Chondrocyte (in vitro differentiated cells): ENCODE measurements around the gene ARHGAP19. TPM values are rescaled to one million over a fixed set of nuclear protein-coding genes. Genes with fewer than 3 reads are reported as not detected.
"Not testable (repeated sequence)": the region's sequence is repeated elsewhere in the genome, so short reads cannot be mapped to it uniquely, and the experiment has no call there.

Source experiments
- DNase-seq: peaks from one replicate; pipeline ENCODE4 v3.0.0; 2021; ENCODE audit warnings: mixed read lengths, low spot score
- H3K27ac Mint-ChIP-seq: one replicate; pipeline ENCODE4 v1.8.0; 2021; ENCODE audit warnings: mild to moderate bottlenecking, moderate library complexity, mixed read lengths; ENCODE audit not compliant: unreplicated experiment
- H3K27me3 Mint-ChIP-seq: 2 replicates; pipeline ENCODE4 v1.8.0; 2021; ENCODE audit warnings: low read depth, mixed read lengths
- H3K36me3 Mint-ChIP-seq: 2 replicates; pipeline ENCODE4 v1.8.0; 2021; ENCODE audit warnings: low read depth, mixed read lengths
- H3K4me1 Mint-ChIP-seq: 2 replicates; pipeline ENCODE4 v1.8.0; 2021; ENCODE audit warnings: low read depth, mild to moderate bottlenecking, mixed read lengths
- H3K4me3 Mint-ChIP-seq: one replicate; pipeline ENCODE4 v1.8.0; 2021; ENCODE audit warnings: mild to moderate bottlenecking, moderate library complexity, mixed read lengths; ENCODE audit not compliant: unreplicated experiment
- H3K9me3 Mint-ChIP-seq: 2 replicates; pipeline ENCODE4 v1.8.0; 2021; ENCODE audit warnings: low read depth, mixed read lengths
- total RNA-seq: library from RNA; stranded (reverse); gene quantifications from 3 replicates; pipeline ENCODE4 v1.2.1, GENCODE V29; 2021
- TF ChIP-seq, protein P1 (sequence below): fragments of 200-600 bp; sonication (generic); IDR thresholded peaks from 2 replicates; pipeline ENCODE4 v1.5.0; 2021; ENCODE audit warnings: antibody characterized with exemption, mild to moderate bottlenecking, moderate library complexity

ARHGAP19 gene
- total RNA-seq, 1 donor from 2014 or later: 2.6 TPM

DNA sequence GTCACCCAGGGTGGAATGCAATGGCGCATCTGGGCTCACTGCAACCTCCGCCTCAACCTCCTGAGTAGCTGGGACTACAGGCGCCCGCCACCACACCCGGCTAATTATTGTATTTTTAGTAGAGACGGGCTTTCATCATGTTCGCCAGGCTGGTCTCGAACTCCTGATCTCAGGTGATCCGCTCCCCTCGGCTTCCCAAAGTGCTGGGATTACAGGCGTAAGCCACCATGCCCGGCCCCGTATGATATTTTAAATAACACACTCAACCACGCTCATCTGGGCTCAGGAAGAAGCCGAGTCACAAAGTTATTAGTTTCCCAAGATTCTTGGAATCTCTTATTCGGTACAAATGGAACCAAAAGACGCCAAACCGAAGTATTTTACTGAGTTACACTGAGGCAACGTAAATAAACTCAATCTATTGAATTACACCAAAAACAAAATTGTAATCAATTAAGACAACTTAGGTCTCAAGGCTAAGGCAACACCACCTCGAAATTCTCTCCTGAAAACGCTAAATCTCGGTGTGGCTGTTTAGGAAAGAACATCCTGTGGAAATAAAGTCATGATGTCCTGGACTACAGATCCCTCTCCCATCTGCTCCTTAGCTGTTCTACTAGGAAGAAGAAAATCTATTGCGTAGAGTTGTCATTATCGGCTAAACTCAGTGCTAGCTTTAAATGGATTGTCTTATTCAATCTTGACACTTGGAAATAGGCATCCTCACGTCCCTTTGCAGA is 910 bp downstream of the ARHGAP19 start:
- Mint-ChIP-seq H3K4me3 (peak overlapping the region; percentile 79), H3K36me3 (no peaks in the 10 kb centered on the region), H3K4me1 (peaks cover 10% of the 10 kb centered on the region), H3K27me3 (no peaks in the 10 kb centered on the region), H3K9me3 (no peaks in the 10 kb centered on the region), H3K27ac (peak overlapping the region; percentile 89)
- no peak for DNase-seq
- TF ChIP-seq, protein P1, sequence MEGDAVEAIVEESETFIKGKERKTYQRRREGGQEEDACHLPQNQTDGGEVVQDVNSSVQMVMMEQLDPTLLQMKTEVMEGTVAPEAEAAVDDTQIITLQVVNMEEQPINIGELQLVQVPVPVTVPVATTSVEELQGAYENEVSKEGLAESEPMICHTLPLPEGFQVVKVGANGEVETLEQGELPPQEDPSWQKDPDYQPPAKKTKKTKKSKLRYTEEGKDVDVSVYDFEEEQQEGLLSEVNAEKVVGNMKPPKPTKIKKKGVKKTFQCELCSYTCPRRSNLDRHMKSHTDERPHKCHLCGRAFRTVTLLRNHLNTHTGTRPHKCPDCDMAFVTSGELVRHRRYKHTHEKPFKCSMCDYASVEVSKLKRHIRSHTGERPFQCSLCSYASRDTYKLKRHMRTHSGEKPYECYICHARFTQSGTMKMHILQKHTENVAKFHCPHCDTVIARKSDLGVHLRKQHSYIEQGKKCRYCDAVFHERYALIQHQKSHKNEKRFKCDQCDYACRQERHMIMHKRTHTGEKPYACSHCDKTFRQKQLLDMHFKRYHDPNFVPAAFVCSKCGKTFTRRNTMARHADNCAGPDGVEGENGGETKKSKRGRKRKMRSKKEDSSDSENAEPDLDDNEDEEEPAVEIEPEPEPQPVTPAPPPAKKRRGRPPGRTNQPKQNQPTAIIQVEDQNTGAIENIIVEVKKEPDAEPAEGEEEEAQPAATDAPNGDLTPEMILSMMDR: no peak

DNA sequence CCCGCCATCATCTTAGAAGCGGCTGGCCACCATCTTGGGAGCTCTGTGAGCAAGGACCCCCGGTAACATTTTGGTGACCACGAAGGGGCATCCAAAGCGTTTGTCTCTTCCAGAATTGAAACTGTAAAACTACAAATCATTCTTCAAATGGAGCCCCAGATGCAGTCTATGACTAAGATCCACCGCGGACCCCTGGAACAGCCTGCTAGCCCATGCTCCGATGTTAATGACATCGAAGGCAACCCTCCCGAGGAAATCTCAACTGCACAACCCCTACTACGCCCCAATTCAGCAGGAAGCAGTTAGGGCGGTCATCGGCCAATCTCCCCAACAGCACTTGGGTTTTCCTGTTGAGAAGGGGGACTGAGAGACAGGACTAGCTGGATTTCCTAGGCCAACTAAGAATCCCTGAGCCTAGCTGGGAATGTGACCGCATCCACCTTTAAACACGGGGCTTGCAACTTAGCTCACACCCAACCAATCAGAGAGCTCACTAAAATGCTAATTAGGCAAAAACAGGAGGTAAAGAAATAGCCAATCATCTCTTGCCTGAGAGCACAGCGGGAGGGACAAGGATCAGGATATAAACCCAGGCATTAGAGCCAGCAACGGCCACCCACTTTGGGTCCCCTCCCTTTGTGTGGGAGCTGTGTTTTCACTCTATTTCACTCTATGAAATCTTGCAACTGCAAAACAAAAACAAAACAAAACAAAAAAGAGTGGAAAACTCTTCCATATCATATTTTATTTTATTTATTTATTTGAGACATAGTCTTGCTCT is 1.7 kb downstream of the ARHGAP19 start:
- Mint-ChIP-seq H3K27ac (peak overlapping the region; percentile 89), H3K4me3 (peak overlapping the region; percentile 79), H3K4me1 (peaks cover 10% of the 10 kb centered on the region)
- DNase-seq, H3K27me3 Mint-ChIP-seq, H3K36me3 Mint-ChIP-seq, H3K9me3 Mint-ChIP-seq: not testable (repeated sequence)

DNA sequence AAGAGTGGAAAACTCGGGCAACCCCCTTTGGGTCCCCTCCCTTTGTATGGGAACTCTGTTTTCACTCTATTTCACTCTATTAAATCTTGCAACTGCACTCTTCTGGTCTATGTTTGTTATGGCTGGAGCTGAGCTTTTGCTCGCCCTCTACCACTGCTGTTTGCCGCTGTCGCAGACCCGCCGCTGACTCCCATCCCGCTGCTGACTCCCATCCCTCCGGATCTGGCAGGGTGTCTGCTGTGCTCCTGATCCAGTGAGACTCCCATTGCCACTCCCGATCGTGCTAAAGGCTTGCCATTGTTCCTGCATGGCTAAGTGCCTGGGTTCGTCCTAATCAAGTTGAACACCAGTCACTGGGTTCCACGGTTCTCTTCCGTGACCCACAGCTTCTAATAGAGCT is 2.4 kb downstream of the ARHGAP19 start:
- H3K4me1 Mint-ChIP-seq: peaks cover 10% of the 10 kb centered on the region
- H3K36me3 Mint-ChIP-seq, H3K27me3 Mint-ChIP-seq, H3K27ac Mint-ChIP-seq, H3K9me3 Mint-ChIP-seq, DNase-seq, H3K4me3 Mint-ChIP-seq: not testable (repeated sequence)

DNA sequence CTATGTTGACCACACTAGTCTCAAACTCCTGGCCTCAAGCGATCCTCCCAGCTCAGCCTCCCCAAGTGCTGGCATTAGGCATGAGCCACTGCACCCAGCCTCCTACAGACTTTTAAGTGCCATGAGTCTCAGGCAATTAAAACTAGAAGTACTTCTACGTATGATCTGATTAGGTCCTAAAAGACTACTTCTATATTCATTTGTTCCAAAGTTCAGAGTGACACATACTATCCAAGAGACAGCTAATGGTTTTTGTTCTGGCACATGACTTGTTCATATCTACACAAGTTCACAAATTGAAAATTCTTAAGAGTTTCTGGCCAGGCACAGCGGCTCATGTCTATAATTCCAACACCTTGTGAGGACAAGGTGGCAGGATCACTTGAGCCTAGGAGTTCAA is 11.7 kb downstream of the ARHGAP19 start:
- Mint-ChIP-seq H3K4me3 (no peak overlapping the region), H3K36me3 (no peaks in the 10 kb centered on the region), H3K9me3 (no peaks in the 10 kb centered on the region), H3K4me1 (peaks cover 19% of the 10 kb centered on the region), H3K27ac (no peak overlapping the region), H3K27me3 (no peaks in the 10 kb centered on the region)
- TF ChIP-seq, protein P1: no peak
- DNase-seq: no peak

DNA sequence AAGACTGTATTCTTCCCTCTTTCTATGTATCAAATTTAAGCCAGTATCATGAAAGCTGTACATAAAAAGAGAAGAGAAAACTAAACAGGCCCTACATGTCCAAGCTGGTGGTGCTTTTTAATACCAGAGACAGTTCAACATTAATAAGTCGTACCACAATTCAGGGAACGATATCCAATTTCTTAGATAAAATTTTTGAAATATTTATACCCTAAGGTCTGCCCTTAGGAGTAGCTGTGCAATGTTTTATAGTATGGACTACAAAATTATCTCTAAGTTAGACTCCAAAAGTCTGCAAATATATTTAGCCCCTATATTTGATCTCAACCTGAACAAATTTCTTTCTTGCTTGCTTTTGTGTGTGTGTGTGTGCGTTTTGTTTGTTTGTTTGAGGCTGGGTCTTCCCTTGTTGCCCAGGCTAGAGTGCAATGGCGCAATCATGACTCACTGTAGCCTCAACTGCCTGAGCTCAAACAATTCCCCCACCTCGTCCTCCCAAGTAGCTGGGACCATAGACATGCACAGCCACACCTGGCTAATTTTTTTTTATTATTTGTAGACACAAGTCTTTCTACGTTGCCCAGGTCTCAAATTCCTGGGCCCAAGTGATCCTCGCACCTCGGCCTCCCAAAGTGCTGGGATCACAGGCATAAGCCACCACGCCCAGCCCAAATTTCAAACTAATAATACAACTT is 13.2 kb downstream of the ARHGAP19 start:
- Mint-ChIP-seq H3K27me3 (no peaks in the 10 kb centered on the region), H3K27ac (peak overlapping the region; percentile 71), H3K9me3 (no peaks in the 10 kb centered on the region), H3K4me3 (no peak overlapping the region), H3K36me3 (no peaks in the 10 kb centered on the region), H3K4me1 (peaks cover 19% of the 10 kb centered on the region)
- TF ChIP-seq, protein P1: no peak
- no peak for DNase-seq

DNA sequence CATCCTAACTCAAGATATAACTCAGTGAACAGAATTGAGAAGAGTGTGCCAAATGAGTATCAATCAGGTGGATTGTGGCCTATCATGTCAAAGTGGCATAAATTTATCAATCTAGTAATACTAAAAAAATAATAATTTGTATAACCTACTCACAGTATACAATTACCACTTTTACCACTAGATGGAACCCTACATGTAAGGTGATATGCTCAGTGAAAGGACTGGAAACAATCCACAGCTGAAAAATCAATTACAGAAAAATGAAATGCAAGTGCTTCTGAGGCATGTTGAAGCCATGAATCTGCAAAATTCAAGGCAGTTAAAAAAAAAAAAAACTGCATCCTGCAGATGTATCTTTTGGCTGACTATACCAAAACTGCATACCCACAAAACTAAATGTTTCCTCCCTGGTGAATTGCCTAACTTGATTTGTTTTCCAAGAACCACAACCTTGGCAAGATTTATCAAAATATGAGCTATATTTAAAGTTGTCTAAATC is 13.9 kb downstream of the ARHGAP19 start:
- H3K4me3 Mint-ChIP-seq: no peak overlapping the region
- no peaks in the 10 kb centered on the region for H3K9me3 Mint-ChIP-seq
- no peaks in the 10 kb centered on the region for H3K36me3 Mint-ChIP-seq
- no peak for DNase-seq
- H3K27me3 Mint-ChIP-seq: no peaks in the 10 kb centered on the region
- H3K27ac Mint-ChIP-seq: peak overlapping the region; percentile 71
- TF ChIP-seq, protein P1: peak; percentile 87
- peaks cover 19% of the 10 kb centered on the region for H3K4me1 Mint-ChIP-seq
